WERI-Rb-1 (cell line): ENCODE data around the gene TRMT11.

Source experiments
- DNase-seq: peaks from one replicate; pipeline ENCODE4 v3.0.0-alpha.2; 2020
- H3K27ac ChIP-seq: fragments of 250-450 bp; sonication (Bioruptor Pico); 2 replicates; pipeline ENCODE4 v1.5.1; 2020; ENCODE audit warnings: mild to moderate bottlenecking, moderate library complexity
- H3K27me3 ChIP-seq: fragments of 250-450 bp; sonication (Bioruptor Pico); 2 replicates; pipeline ENCODE4 v1.5.1; 2021; ENCODE audit warnings: mild to moderate bottlenecking, low read depth, moderate library complexity; ENCODE audit not compliant: insufficient read depth, severe bottlenecking
- H3K36me3 ChIP-seq: fragments of 250-450 bp; sonication (Bioruptor Pico); 2 replicates; pipeline ENCODE4 v1.5.1; 2020; ENCODE audit warnings: mild to moderate bottlenecking, moderate library complexity
- H3K4me3 ChIP-seq: 2 replicates; pipeline ENCODE4 v1.5.1; 2011; ENCODE audit warnings: low read depth, mild to moderate bottlenecking, control low read depth, low read length
- H3K9me3 ChIP-seq: fragments of 250-450 bp; sonication (Bioruptor Pico); 2 replicates; pipeline ENCODE4 v1.5.1; 2021; ENCODE audit warnings: mild to moderate bottlenecking, moderate library complexity; ENCODE audit not compliant: severe bottlenecking
- TF ChIP-seq, protein P1 (sequence below): IDR thresholded peaks from 2 replicates; pipeline ENCODE4 v1.5.1; 2011; ENCODE audit warnings: low read depth, mild to moderate bottlenecking, control low read depth, inconsistent platforms, low read length

Gene TRMT11

GRCh38 chr6:126071000-126071647 lies 84.8 kb downstream of the TRMT11 start:
- Histone ChIP-seq H3K27me3 (no peaks in the 10 kb centered on the region), H3K4me3 (no peak overlapping the region), H3K9me3 (no peaks in the 10 kb centered on the region), H3K36me3 (no peaks in the 10 kb centered on the region; the same call in 1 of the 2 replicates), H3K27ac (no peak overlapping the region)
- TF ChIP-seq, protein P1, sequence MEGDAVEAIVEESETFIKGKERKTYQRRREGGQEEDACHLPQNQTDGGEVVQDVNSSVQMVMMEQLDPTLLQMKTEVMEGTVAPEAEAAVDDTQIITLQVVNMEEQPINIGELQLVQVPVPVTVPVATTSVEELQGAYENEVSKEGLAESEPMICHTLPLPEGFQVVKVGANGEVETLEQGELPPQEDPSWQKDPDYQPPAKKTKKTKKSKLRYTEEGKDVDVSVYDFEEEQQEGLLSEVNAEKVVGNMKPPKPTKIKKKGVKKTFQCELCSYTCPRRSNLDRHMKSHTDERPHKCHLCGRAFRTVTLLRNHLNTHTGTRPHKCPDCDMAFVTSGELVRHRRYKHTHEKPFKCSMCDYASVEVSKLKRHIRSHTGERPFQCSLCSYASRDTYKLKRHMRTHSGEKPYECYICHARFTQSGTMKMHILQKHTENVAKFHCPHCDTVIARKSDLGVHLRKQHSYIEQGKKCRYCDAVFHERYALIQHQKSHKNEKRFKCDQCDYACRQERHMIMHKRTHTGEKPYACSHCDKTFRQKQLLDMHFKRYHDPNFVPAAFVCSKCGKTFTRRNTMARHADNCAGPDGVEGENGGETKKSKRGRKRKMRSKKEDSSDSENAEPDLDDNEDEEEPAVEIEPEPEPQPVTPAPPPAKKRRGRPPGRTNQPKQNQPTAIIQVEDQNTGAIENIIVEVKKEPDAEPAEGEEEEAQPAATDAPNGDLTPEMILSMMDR, result no peak
- no peak for DNase-seq

DNA sequence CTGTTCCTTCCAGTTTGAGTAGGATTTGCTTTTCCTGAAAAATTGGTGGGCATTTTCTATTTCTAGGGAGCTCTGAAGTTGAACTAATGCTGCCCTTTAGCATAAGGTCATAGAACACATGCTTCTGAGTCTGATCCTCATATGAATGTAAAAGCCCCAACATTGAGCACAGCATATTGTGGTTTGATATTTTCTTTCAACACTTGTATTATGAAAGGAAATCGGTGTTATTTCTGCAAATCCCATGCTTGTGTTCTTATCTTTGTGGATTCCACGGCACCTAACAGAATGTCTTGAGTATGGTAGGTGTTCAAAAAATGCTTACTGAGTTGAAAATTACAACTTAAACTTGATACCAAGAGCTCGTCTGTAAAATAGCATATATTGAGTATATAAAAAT lies 85.8 kb downstream of the TRMT11 start:
- Histone ChIP-seq H3K36me3 (no peaks in the 10 kb centered on the region; the same call in 1 of the 2 replicates), H3K27ac (no peak overlapping the region), H3K4me3 (no peak overlapping the region), H3K9me3 (no peaks in the 10 kb centered on the region), H3K27me3 (no peaks in the 10 kb centered on the region)
- DNase-seq, result no peak
- TF ChIP-seq, protein P1, result no peak

- Histone ChIP-seq H3K27ac (no peak overlapping the region), H3K4me3 (no peak overlapping the region), H3K27me3 (no peaks in the 10 kb centered on the region), H3K36me3 (no peaks in the 10 kb centered on the region; the same call in 1 of the 2 replicates), H3K9me3 (no peaks in the 10 kb centered on the region)
- TF ChIP-seq, protein P1, result no peak
- no peak for DNase-seq
Observed at GRCh38 chr6:126072834-126073233, 86.5 kb downstream of the TRMT11 start.

- TF ChIP-seq, protein P1, result no peak
- no peaks in the 10 kb centered on the region for H3K27me3 ChIP-seq
- H3K9me3 ChIP-seq, result no peaks in the 10 kb centered on the region
- no peak overlapping the region for H3K27ac ChIP-seq
- no peak for DNase-seq
- no peaks in the 10 kb centered on the region; the same call in 1 of the 2 replicates for H3K36me3 ChIP-seq
- no peak overlapping the region for H3K4me3 ChIP-seq
Observed at GRCh38 chr6:126075335-126076071, 89.2 kb downstream of the TRMT11 start.

- Histone ChIP-seq H3K27me3 (no peaks in the 10 kb centered on the region), H3K9me3 (no peaks in the 10 kb centered on the region), H3K27ac (no peak overlapping the region), H3K36me3 (no peaks in the 10 kb centered on the region; the same call in 1 of the 2 replicates), H3K4me3 (no peak overlapping the region)
- TF ChIP-seq, protein P1, result no peak
- no peak for DNase-seq
Observed at GRCh38 chr6:126076992-126077664, 90.8 kb downstream of the TRMT11 start.
